Measurements from ENCODE around the gene NUPR2.
"Not testable (repeated sequence)": the region's sequence is repeated elsewhere in the genome, so short reads cannot be mapped to it uniquely, and the experiment has no call there.

The NUPR2 gene

DNA sequence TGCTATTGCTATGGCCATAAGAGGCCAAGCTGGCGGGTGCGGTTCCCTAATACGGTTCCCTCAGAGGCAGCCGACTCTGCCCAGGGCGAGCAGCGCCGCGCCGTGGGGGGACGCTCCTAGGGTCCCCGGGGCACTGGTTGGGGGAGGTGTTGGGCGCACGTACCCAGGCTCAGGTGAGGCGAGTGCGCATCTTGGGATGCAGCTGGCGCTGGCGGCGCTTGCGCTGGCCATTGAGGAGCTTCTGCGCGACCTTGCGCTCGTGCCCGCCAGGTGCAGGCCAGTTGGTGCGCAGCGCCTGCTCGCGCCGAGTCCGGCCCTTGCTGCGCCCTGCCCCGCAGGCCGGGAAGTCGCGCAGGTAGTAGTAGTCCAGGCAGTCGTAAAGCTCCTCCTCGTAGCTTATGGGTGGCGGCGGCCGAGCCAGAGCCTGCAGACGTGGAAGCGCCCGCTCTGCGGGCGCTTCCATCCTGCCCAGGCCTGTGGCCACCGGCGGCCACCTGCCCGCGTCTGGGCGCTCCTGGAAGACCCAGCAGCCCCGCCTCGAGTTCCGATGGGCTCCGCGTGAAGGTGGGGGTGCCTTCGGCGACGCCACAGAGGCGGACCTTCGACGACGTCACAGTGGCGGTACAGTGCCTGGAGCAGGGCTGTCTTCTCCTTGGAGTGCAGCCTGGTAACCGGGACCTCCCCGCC lies at the start of gene NUPR2:
Gene NUPR2, minus strand, starts transcription at position 566 of the 687 bp plus-strand sequence. Its CDS starts 103 bp downstream, at position 463.
- Histone ChIP-seq H4K20me1 (no peaks in the 10 kb centered on the region), H3K4me3 (no peak within 1 kb of the TSS), H3K9ac (no peak within 1 kb of the TSS), H3K4me1 (0 out of 20 replicates have a peak, but pooled peaks cover 0 to 5% (median 0%) of the 10 kb centered on the region in 10 experiments), H3K27me3 (no peaks in the 10 kb centered on the region), H3K4me2 (no peak within 1 kb of the TSS), H3K36me3 (no peaks in the 10 kb centered on the region), H3K9me3 (replicated peaks in 1 of 11) (peaks cover 15 to 21% (median 17%) of the 10 kb centered on the region in 11 experiments; a peak in 21 of 22 replicates), H3K27ac (no peak within 1 kb of the TSS)
- TF ChIP-seq Cebpa-rat (IDR thresholded peaks at IDR 0.05), result no peak

GRCh38 chr7:56157238-56157790 lies 41.1 kb upstream of the NUPR2 start:
- H3K4me2 ChIP-seq, result no peak overlapping the region

GRCh38 chr7:56131062-56131461 lies 14.8 kb upstream of the NUPR2 start:
- Histone ChIP-seq H3K9me3 (replicated peaks in 1 of 11) (peaks cover 0 to 16% (median 0%) of the 10 kb centered on the region in 11 experiments; a peak in 4 of 22 replicates), H3K4me2 (peak overlapping the region in 1 of 11 experiments; percentile 25; a peak in 1 of 22 replicates)
- not testable (repeated sequence) for H4K20me1 ChIP-seq, H3K27ac ChIP-seq, H3K4me3 ChIP-seq, H3K9ac ChIP-seq, H3K27me3 ChIP-seq, H3K4me1 ChIP-seq, H3K36me3 ChIP-seq

More at GRCh38 chr7:56157238-56157790, 41.1 kb upstream of the NUPR2 start:
- Histone ChIP-seq H3K27me3 (no peaks in the 10 kb centered on the region), H4K20me1 (no peaks in the 10 kb centered on the region), H3K9ac (no peak overlapping the region), H3K4me3 (no peak overlapping the region), H3K27ac (no peak overlapping the region), H3K4me1 (no peaks in the 10 kb centered on the region), H3K9me3 (replicated peaks in 1 of 11) (peaks cover 39 to 77% (median 53%) of the 10 kb centered on the region in 11 experiments), H3K36me3 (no peaks in the 10 kb centered on the region)
- TF ChIP-seq Cebpa-rat (IDR thresholded peaks at IDR 0.05), result no peak

GRCh38 chr7:56127241-56127975 lies 11.2 kb upstream of the NUPR2 start:
- Histone ChIP-seq H3K4me3 (no peak overlapping the region), H3K4me1 (peaks cover 0 to 15% (median 0%) of the 10 kb centered on the region in 10 experiments; a peak in 7 of 20 replicates), H3K27me3 (no peaks in the 10 kb centered on the region), H3K9me3 (replicated peaks in 1 of 11) (no peaks in the 10 kb centered on the region), H3K4me2 (no peak overlapping the region; a peak in 1 of 22 replicates), H3K36me3 (no peaks in the 10 kb centered on the region), H3K27ac (no peak overlapping the region), H4K20me1 (no peaks in the 10 kb centered on the region), H3K9ac (no peak overlapping the region)
- TF ChIP-seq Cebpa-rat (IDR thresholded peaks at IDR 0.05), result no peak

DNA sequence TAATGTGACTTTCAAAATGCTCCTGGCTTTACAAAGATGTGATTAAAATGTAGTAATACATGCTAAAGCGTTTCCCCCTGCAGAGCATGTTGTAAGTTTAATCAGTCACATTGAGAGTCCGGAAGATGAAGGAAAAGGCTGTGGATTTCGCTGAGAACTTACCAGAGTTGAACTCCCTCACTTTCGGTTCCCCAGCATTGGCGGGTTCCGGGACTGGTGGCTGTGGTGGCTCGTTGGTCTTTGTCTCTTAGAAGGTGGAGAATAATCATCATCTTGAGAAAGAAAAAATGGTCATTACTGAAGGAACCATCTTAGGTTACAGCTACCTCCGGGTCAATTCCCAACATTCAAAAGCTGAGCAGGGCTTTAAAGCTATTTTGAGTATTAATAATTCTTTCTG lies 9.6 kb upstream of the NUPR2 start:
- Histone ChIP-seq H3K27me3 (no peaks in the 10 kb centered on the region), H3K4me3 (no peak overlapping the region), H3K36me3 (no peaks in the 10 kb centered on the region), H3K9me3 (replicated peaks in 1 of 11) (no peaks in the 10 kb centered on the region), H3K9ac (no peak overlapping the region), H4K20me1 (no peaks in the 10 kb centered on the region), H3K4me1 (peaks cover 0 to 15% (median 0%) of the 10 kb centered on the region in 10 experiments; a peak in 7 of 20 replicates), H3K27ac (no peak overlapping the region), H3K4me2 (no peak overlapping the region; a peak in 1 of 22 replicates)
- TF ChIP-seq Cebpa-rat (IDR thresholded peaks at IDR 0.05), result no peak

DNA sequence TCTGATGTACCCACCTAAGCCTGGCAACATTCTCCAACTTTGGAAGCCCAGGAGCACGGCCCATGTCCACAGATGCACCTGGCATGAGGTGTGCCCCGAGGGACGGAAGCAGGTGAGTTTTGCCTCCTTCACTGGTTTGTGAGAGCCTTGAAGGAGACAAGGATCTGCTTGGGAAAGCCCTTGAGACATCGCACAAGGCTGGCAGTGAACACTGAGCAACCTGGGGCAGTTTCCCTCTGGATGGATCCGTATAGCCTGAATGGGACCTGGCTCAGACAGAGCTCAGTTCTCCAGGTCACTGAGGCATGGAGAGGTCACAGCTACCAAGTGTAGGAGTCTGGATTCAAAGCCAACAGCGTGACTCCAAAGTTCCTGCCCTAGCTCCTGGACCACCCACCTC lies 8.8 kb upstream of the NUPR2 start:
- Histone ChIP-seq H3K4me1 (peaks cover 0 to 15% (median 0%) of the 10 kb centered on the region in 10 experiments; a peak in 7 of 20 replicates), H3K27me3 (no peaks in the 10 kb centered on the region), H3K4me2 (peak overlapping the region in 4 of 11 experiments; percentile 12 to 32 (median 26); a peak in 6 of 22 replicates), H4K20me1 (no peaks in the 10 kb centered on the region), H3K9me3 (replicated peaks in 1 of 11) (no peaks in the 10 kb centered on the region), H3K9ac (no peak overlapping the region), H3K4me3 (no peak overlapping the region), H3K36me3 (no peaks in the 10 kb centered on the region), H3K27ac (no peak overlapping the region; a peak in 1 of 22 replicates)
- TF ChIP-seq Cebpa-rat (IDR thresholded peaks at IDR 0.05), result no peak

- H3K9ac ChIP-seq, result no peak overlapping the region
- no peaks in the 10 kb centered on the region for H3K36me3 ChIP-seq
- no peak overlapping the region for H3K4me3 ChIP-seq
- H3K4me2 ChIP-seq, result no peak overlapping the region
- no peak for TF ChIP-seq Cebpa-rat (IDR thresholded peaks at IDR 0.05)
- peak overlapping the region in 3 of 11 experiments; percentile 12 to 67 (median 58); a peak in 5 of 22 replicates for H3K27ac ChIP-seq
- no peaks in the 10 kb centered on the region for H3K27me3 ChIP-seq
- H3K9me3 ChIP-seq (replicated peaks in 1 of 11), result peaks cover 7 to 12% (median 8%) of the 10 kb centered on the region in 11 experiments; a peak in 20 of 22 replicates
- H4K20me1 ChIP-seq, result no peaks in the 10 kb centered on the region
- H3K4me1 ChIP-seq, result peaks cover 0 to 15% (median 0%) of the 10 kb centered on the region in 10 experiments; a peak in 7 of 20 replicates
Observed at GRCh38 chr7:56121440-56121839, 5.2 kb upstream of the NUPR2 start.

GRCh38 chr7:56112244-56112643 lies 4.0 kb downstream of the NUPR2 start:
- H3K9me3 ChIP-seq (replicated peaks in 1 of 11), result peaks cover 23 to 40% (median 32%) of the 10 kb centered on the region in 11 experiments
- not testable (repeated sequence) for H3K36me3 ChIP-seq, H3K27me3 ChIP-seq, H3K4me1 ChIP-seq, H3K4me2 ChIP-seq, H4K20me1 ChIP-seq, H3K9ac ChIP-seq, H3K4me3 ChIP-seq, H3K27ac ChIP-seq

DNA sequence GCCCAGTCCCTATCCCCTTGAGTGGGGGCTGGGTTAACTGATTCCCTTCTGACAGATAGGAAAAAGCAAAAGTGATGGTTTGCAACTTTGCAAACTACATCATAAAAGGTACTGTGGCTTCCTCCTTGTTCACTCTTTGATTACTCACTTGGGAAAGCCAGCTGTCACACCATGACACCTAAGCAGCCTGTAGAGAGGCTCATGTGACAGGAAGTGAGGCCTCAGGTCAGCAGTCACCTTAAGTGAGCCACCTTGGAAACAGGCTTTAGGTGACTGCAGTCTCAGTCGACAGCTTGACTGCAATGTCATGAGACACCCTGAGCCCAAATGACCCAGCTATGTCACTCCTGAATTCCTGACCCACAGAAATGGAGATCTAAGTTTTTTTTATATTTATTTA lies 5.6 kb downstream of the NUPR2 start:
- H3K9me3 ChIP-seq (replicated peaks in 1 of 11), result peaks cover 11 to 28% (median 20%) of the 10 kb centered on the region in 11 experiments
- H4K20me1 ChIP-seq, result peaks cover 0 to 2% (median 0%) of the 10 kb centered on the region in 11 experiments; a peak in 8 of 22 replicates
- H3K36me3 ChIP-seq, result no peaks in the 10 kb centered on the region
- H3K4me1 ChIP-seq, result peaks cover 0 to 13% (median 9%) of the 10 kb centered on the region in 10 experiments; a peak in 12 of 20 replicates
- no peak overlapping the region for H3K4me3 ChIP-seq
- H3K9ac ChIP-seq, result no peak overlapping the region
- no peak for TF ChIP-seq Cebpa-rat (IDR thresholded peaks at IDR 0.05)
- no peaks in the 10 kb centered on the region for H3K27me3 ChIP-seq
- H3K4me2 ChIP-seq, result no peak overlapping the region
- no peak overlapping the region for H3K27ac ChIP-seq

All from BLaER1 treated with 17β-estradiol and CSF1 and Interleukin-3, amounts not matched to agents 10 nM and 100 nM (cell line).